IMR-90 (cell line): ENCODE data around the gene P3R3URF. TPM values are rescaled to one million over a fixed set of nuclear protein-coding genes. Genes with fewer than 3 reads are reported as not detected.

Experiments
- ATAC-seq: fragments of 200-7000 bp; cut with Tn5 transposase; 2 replicates; pipeline ENCODE4 v1.9.1; 2020; ENCODE audit warnings: low read depth, mild to moderate bottlenecking, moderate library complexity
- BruUV-seq: library from RNA; stranded (reverse); fragments of 400-500 nt; replicated peaks from 2 replicates; lab custom pipeline; 2021; lab: Mats Ljungman, UMichigan
- CTCF ChIA-PET: fragments of 300-600 bp; formaldehyde crosslinking; extraction: SDS; loops from one replicate; lab custom pipeline; 2021; ENCODE audit warnings: antibody characterized with exemption; lab: Yijun Ruan, JAX
- POLR2A ChIA-PET: fragments of 300-600 bp; sonication (Branson Sonifier 250); formaldehyde crosslinking; loops from one replicate; lab custom pipeline; 2022; ENCODE audit warnings: antibody characterized with exemption; ENCODE audit not compliant: unreplicated experiment; lab: Charles Lee
- DNase-seq: peaks from one replicate; pipeline ENCODE4 v3.0.0; 2013
- H2AFZ ChIP-seq: replicated peaks from 2 replicates; pipeline ENCODE3; 2013; ENCODE audit warnings: low read length, mild to moderate bottlenecking; ENCODE audit not compliant: poor library complexity
- H2AK5ac ChIP-seq: 2 replicates; pipeline ENCODE4 v1.6.1; 2013; ENCODE audit warnings: low read depth, low read length, inconsistent platforms
- H2AK9ac ChIP-seq: replicated peaks from 2 replicates; pipeline ENCODE3; 2013; ENCODE audit warnings: mild to moderate bottlenecking, low read depth, low read length, moderate library complexity; ENCODE audit not compliant: poor library complexity
- H2BK120ac ChIP-seq: 2 replicates; pipeline ENCODE4 v1.6.1; 2013; ENCODE audit warnings: low read depth, low read length, inconsistent platforms
- H2BK15ac ChIP-seq: 3 replicates; pipeline ENCODE4 v1.6.1; 2013; ENCODE audit warnings: low read depth, low read length, inconsistent platforms
- H2BK20ac ChIP-seq: 2 replicates; pipeline ENCODE4 v1.6.1; 2013; ENCODE audit warnings: low read depth, mild to moderate bottlenecking, inconsistent platforms, low read length, moderate library complexity
- H2BK5ac ChIP-seq: 2 replicates; pipeline ENCODE4 v1.6.1; 2013; ENCODE audit warnings: mild to moderate bottlenecking, low read depth, low read length, inconsistent platforms; ENCODE audit not compliant: poor library complexity, severe bottlenecking
- H3K14ac ChIP-seq: replicated peaks from 2 replicates; pipeline ENCODE4 v1.6.1; 2013; ENCODE audit warnings: low read depth, low read length, inconsistent platforms
- H3K18ac ChIP-seq: 2 replicates; pipeline ENCODE4 v1.6.1; 2013; ENCODE audit warnings: low read depth, low read length, control low read depth
- H3K23ac ChIP-seq: 2 replicates; pipeline ENCODE4 v1.6.1; 2013; ENCODE audit warnings: low read depth, low read length, inconsistent platforms
- H3K27ac ChIP-seq: 2 replicates; pipeline ENCODE4 v1.5.1; 2013; ENCODE audit warnings: mild to moderate bottlenecking, control low read depth, low read length; ENCODE audit not compliant: insufficient read depth
- H3K27me3 ChIP-seq: 2 replicates; pipeline ENCODE4 v1.6.1; 2013; ENCODE audit warnings: low read length; ENCODE audit not compliant: control insufficient read depth, insufficient read depth
- H3K36me3 ChIP-seq: 2 replicates; pipeline ENCODE4 v1.6.1; 2013; ENCODE audit warnings: low read length, mixed read lengths; ENCODE audit not compliant: control insufficient read depth, insufficient read depth
- H3K4ac ChIP-seq: 2 replicates; pipeline ENCODE4 v1.6.1; 2013; ENCODE audit warnings: low read depth, low read length, inconsistent platforms
- H3K4me1 ChIP-seq: 2 replicates; pipeline ENCODE4 v1.6.1; 2013; ENCODE audit warnings: low read length, mixed read lengths; ENCODE audit not compliant: control insufficient read depth, insufficient read depth
- H3K4me2 ChIP-seq: 2 replicates; pipeline ENCODE4 v1.6.1; 2013; ENCODE audit warnings: low read depth, mild to moderate bottlenecking, control low read depth, low read length, moderate library complexity
- H3K4me3 ChIP-seq: 2 replicates; pipeline ENCODE4 v1.5.1; 2013; ENCODE audit warnings: low read depth, mild to moderate bottlenecking, control low read depth, low read length, moderate library complexity; ENCODE audit not compliant: insufficient read depth
- H3K56ac ChIP-seq: 2 replicates; pipeline ENCODE4 v1.6.1; 2013; ENCODE audit warnings: low read length, inconsistent platforms; ENCODE audit not compliant: insufficient read depth; ENCODE audit errors: extremely low read depth
- H3K79me1 ChIP-seq, 2 experiments: 2 replicates each; pipeline ENCODE4 v1.6.1; 2013; ENCODE audit warnings: low read length in 2 of 2, inconsistent platforms in 1 of 2, low read depth in 1 of 2
- H3K9ac ChIP-seq: 2 replicates; pipeline ENCODE4 v1.6.1; 2013; ENCODE audit warnings: low read depth, low read length, control low read depth
- H3K9me1 ChIP-seq: 2 replicates; pipeline ENCODE4 v1.6.1; 2013; ENCODE audit warnings: low read length, inconsistent platforms; ENCODE audit not compliant: insufficient read depth
- H3K9me3 ChIP-seq: 2 replicates; pipeline ENCODE4 v1.6.1; 2013; ENCODE audit warnings: low read length; ENCODE audit not compliant: control insufficient read depth, insufficient read depth
- H4K20me1 ChIP-seq: 2 replicates; pipeline ENCODE4 v1.6.1; 2013; ENCODE audit warnings: low read length, inconsistent platforms; ENCODE audit not compliant: insufficient read depth
- H4K5ac ChIP-seq: 2 replicates; pipeline ENCODE4 v1.6.1; 2013; ENCODE audit warnings: mild to moderate bottlenecking, low read depth, low read length, control low read depth
- H4K8ac ChIP-seq, 2 experiments: 2 replicates each; pipeline ENCODE4 v1.6.1; 2013; ENCODE audit warnings: low read depth in 2 of 2, low read length in 2 of 2, control low read depth in 1 of 2, inconsistent platforms in 1 of 2
- H4K91ac ChIP-seq: 2 replicates; pipeline ENCODE4 v1.6.1; 2013; ENCODE audit warnings: low read depth, low read length, inconsistent platforms; ENCODE audit not compliant: insufficient read depth
- BHLHE40 ChIP-seq: fragments of 150-350 bp; IDR thresholded peaks from 2 replicates; pipeline ENCODE4 v1.6.1; 2016; ENCODE audit warnings: mild to moderate bottlenecking, low read depth, low read length
- CHD1 ChIP-seq: IDR thresholded peaks from 2 replicates; pipeline ENCODE4 v1.6.1; 2012; ENCODE audit warnings: low read depth, low read length, improper control_type of control experiment
- FOS ChIP-seq: fragments of 150-350 bp; IDR thresholded peaks from 2 replicates; pipeline ENCODE4 v1.6.1; 2016; ENCODE audit warnings: low read depth, low read length
- MAZ ChIP-seq: IDR thresholded peaks from 2 replicates; pipeline ENCODE4 v1.6.1; 2012; ENCODE audit warnings: low read depth, mild to moderate bottlenecking, low read length, improper control_type of control experiment, moderate library complexity, borderline replicate concordance
- POLR2A ChIP-seq: IDR thresholded peaks from 2 replicates; pipeline ENCODE4 v1.6.1; 2012; ENCODE audit warnings: mild to moderate bottlenecking, low read depth, low read length
- WGBS, 2 experiments: methylation state at CpG; one replicate each; pipeline versions ENCODE4 v1.1.5 to v1.1.7; 2013; ENCODE audit warnings: missing lambda C conversion rate in 2 of 2; ENCODE audit not compliant: insufficient read length in 1 of 2; ENCODE audit errors: extremely low coverage in 2 of 2; 5-methylcytosine and 5-hydroxymethylcytosine counted together
- dilution Hi-C: fragments of 300-500 bp; cut with HindIII; formaldehyde crosslinking; loops from one replicate; pipeline ENCODE4 v1.14.3; 2018; ENCODE audit warnings: low sequenced_read_pairs; ENCODE audit not compliant: unreplicated experiment
- in situ Hi-C: fragments of 300-500 bp; cut with MboI; formaldehyde crosslinking; loops from 3 replicates; pipeline ENCODE4 v1.14.3; 2019; ENCODE audit warnings: low sequenced_read_pairs, inconsistent platforms, mixed read lengths
- intact Hi-C: fragments of 100-400 bp; cut with micrococcal nuclease; formaldehyde crosslinking; loops from 2 replicates; pipeline ENCODE4 v1.10.0; 2022
- polyA plus RNA-seq, 3 experiments: library from polyadenylated mRNA; depleted of rRNA; stranded (reverse); fragments of >200 nt; gene quantifications; 2 replicates each; pipeline ENCODE4 v1.2.3, GENCODE V29; 2012; ENCODE audit warnings: low replicate concordance in 1 of 3
- total RNA-seq: library from RNA; depleted of rRNA; stranded (reverse); fragments of >200 nt; gene quantifications from 2 replicates; pipeline ENCODE4 v1.2.3, GENCODE V29; 2012
- TF ChIP-seq, protein P1 (sequence below): fragments of 150-350 bp; IDR thresholded peaks from 2 replicates; pipeline ENCODE4 v1.6.1; 2017; ENCODE audit warnings: mild to moderate bottlenecking, antibody characterized with exemption, low read length, low read depth

Gene P3R3URF
- total and polyA plus RNA-seq, 2 of the 4 experiments (the other 2 are of a cell fraction) = not detected

DNA sequence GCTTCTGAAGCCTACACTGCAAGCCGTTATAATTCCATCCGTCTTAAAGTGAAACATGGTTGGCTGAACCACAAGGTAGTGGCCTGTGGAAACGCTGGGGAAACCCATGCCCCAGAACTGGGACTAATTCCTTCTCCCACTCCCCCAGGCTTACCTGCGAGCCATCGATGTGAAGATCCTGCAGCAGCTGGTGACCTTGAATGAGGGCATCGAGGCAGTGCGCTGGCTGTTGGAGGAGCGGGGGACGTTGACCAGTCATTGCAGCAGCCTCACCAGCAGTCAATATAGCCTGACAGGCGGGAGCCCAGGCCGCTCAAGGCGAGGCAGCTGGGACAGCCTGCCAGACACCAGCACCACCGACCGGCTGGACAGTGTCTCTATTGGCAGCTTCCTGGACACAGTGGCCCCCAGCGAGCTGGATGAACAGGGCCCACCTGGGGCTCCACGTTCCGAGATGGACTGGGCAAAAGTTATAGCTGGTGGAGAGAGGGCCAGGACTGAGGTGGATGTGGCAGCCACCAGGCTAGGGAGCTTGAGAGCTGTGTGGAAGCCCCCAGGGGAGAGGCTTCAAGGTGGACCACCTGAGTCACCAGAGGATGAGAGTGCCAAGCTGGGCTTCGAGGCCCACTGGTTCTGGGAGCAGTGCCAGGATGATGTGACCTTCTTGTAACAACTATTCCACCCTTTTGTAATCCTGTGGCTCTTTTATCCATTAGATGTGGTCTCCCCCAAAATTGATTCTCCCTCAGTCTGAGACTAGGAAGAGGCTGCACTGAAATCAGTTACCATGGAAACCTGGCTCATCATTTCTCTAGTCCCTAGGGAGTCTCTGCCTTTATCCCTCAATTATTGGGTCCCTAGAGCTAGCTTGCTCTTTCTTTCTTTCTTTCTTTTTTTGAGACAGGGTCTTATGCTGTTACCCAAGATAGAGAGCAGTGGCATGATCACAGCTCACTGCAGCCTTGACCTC, 43.5 kb upstream of the P3R3URF start:
- Histone ChIP-seq H4K91ac (no peak overlapping the region), H3K79me1 (no peaks in the 10 kb centered on the region; a peak in 1 of 4 replicates), H3K9ac (no peak overlapping the region), H3K4me3 (no peak overlapping the region), H3K4me1 (peaks cover 2% of the 10 kb centered on the region; the same call in 1 of the 2 replicates), H2BK20ac (no peak overlapping the region), H3K27me3 (no peaks in the 10 kb centered on the region), H3K9me3 (no peaks in the 10 kb centered on the region), H2AK5ac (no peak overlapping the region), H4K5ac (no peak overlapping the region), H2BK15ac (no peak overlapping the region), H3K18ac (no peak overlapping the region), H2AK9ac (peak overlapping the region; percentile 19), H2BK120ac (no peak overlapping the region), H3K23ac (no peak overlapping the region), H3K4me2 (no peak overlapping the region), H3K14ac (no peak overlapping the region), H3K27ac (no peak overlapping the region), H3K56ac (no peak overlapping the region), H3K36me3 (peaks cover 2% of the 10 kb centered on the region; the same call in 1 of the 2 replicates), H4K20me1 (no peaks in the 10 kb centered on the region), H4K8ac (no peak overlapping the region), H3K4ac (no peak overlapping the region), H2BK5ac (no peak overlapping the region), H3K9me1 (0 out of 2 replicates have a peak, but pooled peaks cover 6% of the 10 kb centered on the region), H2AFZ (peak overlapping the region; percentile 35)
- ChIA-PET POLR2A (no interaction called here), CTCF (no interaction called here)
- in situ Hi-C loops = no loop called here
- 78% methylated on average over 7 of the region's 18 CpGs; no CpG with 5 or more reads in 1 of the 2 experiments for WGBS, 2 experiments
- BruUV-seq = no TSS peak
- DNase-seq (no peak), ATAC-seq (no peak)
- intact Hi-C loops = no loop called here
- dilution Hi-C loops = no loop called here
- TF ChIP-seq POLR2A (no peak), FOS (no peak), MAZ (no peak), CHD1 (no peak), BHLHE40 (no peak)
- TF ChIP-seq, protein P1, sequence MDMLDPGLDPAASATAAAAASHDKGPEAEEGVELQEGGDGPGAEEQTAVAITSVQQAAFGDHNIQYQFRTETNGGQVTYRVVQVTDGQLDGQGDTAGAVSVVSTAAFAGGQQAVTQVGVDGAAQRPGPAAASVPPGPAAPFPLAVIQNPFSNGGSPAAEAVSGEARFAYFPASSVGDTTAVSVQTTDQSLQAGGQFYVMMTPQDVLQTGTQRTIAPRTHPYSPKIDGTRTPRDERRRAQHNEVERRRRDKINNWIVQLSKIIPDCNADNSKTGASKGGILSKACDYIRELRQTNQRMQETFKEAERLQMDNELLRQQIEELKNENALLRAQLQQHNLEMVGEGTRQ = no peak
